OCI-LY7 (cell line): ENCODE measurements around the gene GCNT4. TPM values are rescaled to one million over a fixed set of nuclear protein-coding genes. Genes with fewer than 3 reads are reported as not detected.

ENCODE experiments used
- BruUV-seq: library from RNA; stranded (reverse); fragments of 400-500 nt; replicated peaks from 2 replicates; lab custom pipeline; 2021; lab: Mats Ljungman, UMichigan
- CTCF ChIA-PET: fragments of 300-600 bp; sonication (Branson Sonifier 250); formaldehyde crosslinking; loops from one replicate; lab custom pipeline; 2022; ENCODE audit warnings: antibody characterized with exemption; ENCODE audit not compliant: unreplicated experiment; lab: Charles Lee
- POLR2A ChIA-PET: fragments of 300-600 bp; sonication (Branson Sonifier 250); formaldehyde crosslinking; loops from one replicate; lab custom pipeline; 2022; ENCODE audit warnings: antibody characterized with exemption; lab: Charles Lee
- DNase-seq: peaks from one replicate; pipeline ENCODE4 v3.0.0-alpha.2; 2015; ENCODE audit warnings: low spot score
- H2AFZ ChIP-seq: fragments of 200-600 bp; sonication (generic), shearing (Covaris generic); 2 replicates; pipeline ENCODE4 v1.6.1; 2014; ENCODE audit warnings: mild to moderate bottlenecking, antibody characterized with exemption, low read length, moderate library complexity
- H3K27ac ChIP-seq: fragments of 200-600 bp; sonication (generic); 2 replicates; pipeline ENCODE4 v1.5.1; 2014; ENCODE audit warnings: mixed run types, low read depth, mild to moderate bottlenecking, moderate library complexity, low read length, inconsistent platforms; ENCODE audit not compliant: poor library complexity, severe bottlenecking
- H3K36me3 ChIP-seq: fragments of 200-600 bp; sonication (generic); 2 replicates; pipeline ENCODE4 v1.6.1; 2014; ENCODE audit warnings: mild to moderate bottlenecking, antibody characterized with exemption, low read length, moderate library complexity, mixed read lengths; ENCODE audit not compliant: insufficient read depth
- H3K4me1 ChIP-seq: fragments of 200-600 bp; sonication (generic); 2 replicates; pipeline ENCODE4 v1.5.1; 2014; ENCODE audit warnings: mild to moderate bottlenecking, low read length; ENCODE audit not compliant: insufficient read depth, poor library complexity, severe bottlenecking
- H3K4me2 ChIP-seq: fragments of 200-600 bp; sonication (generic); 2 replicates; pipeline ENCODE4 v1.6.1; 2014; ENCODE audit warnings: mild to moderate bottlenecking, low read length
- H3K4me3 ChIP-seq: fragments of 200-600 bp; sonication (generic); 2 replicates; pipeline ENCODE4 v1.5.1; 2014; ENCODE audit warnings: mild to moderate bottlenecking, low read depth, low read length; ENCODE audit not compliant: poor library complexity, severe bottlenecking
- H3K79me2 ChIP-seq: fragments of 200-600 bp; sonication (generic); 2 replicates; pipeline ENCODE4 v1.6.1; 2016; ENCODE audit warnings: low read depth, mild to moderate bottlenecking, low read length, moderate library complexity, mixed read lengths; ENCODE audit not compliant: insufficient read depth
- H3K9me2 ChIP-seq: fragments of 200-600 bp; sonication (generic); 2 replicates; pipeline ENCODE4 v1.6.1; 2016; ENCODE audit warnings: mild to moderate bottlenecking, low read length, mixed read lengths; ENCODE audit not compliant: insufficient read depth
- H3K9me3 ChIP-seq: fragments of 200-600 bp; sonication (generic); 2 replicates; pipeline ENCODE4 v1.6.1; 2014; ENCODE audit warnings: mild to moderate bottlenecking, mixed run types, low read length, mixed read lengths
- H4K20me1 ChIP-seq: fragments of 200-600 bp; sonication (generic); 2 replicates; pipeline ENCODE4 v1.6.1; 2014; ENCODE audit warnings: mild to moderate bottlenecking, antibody characterized with exemption, low read length, moderate library complexity, mixed read lengths; ENCODE audit not compliant: insufficient read depth
- EZH2phosphoT487 ChIP-seq: fragments of 200-600 bp; sonication (generic); IDR thresholded peaks from 2 replicates; pipeline ENCODE4 v1.6.1; 2018; ENCODE audit warnings: low read depth, borderline replicate concordance, mild to moderate bottlenecking, mixed run types, antibody characterized with exemption, low read length, moderate library complexity, mixed read lengths
- intact Hi-C: fragments of 100-400 bp; cut with micrococcal nuclease; formaldehyde crosslinking; loops from one replicate; pipeline ENCODE4 v1.10.0; 2022; ENCODE audit not compliant: unreplicated experiment
- small RNA-seq: library from RNA; depleted of rRNA; stranded (forward); fragments of <200 nt; gene quantifications from one replicate; pipeline ENCODE3, GENCODE V24; 2014
- total RNA-seq, 2 experiments: library from RNA; depleted of rRNA in 1 of 2; stranded (reverse); fragments of >200 nt in 1 of 2; shearing (Covaris generic) in 1 of 2; gene quantifications; 2 replicates each; pipeline ENCODE4 v1.2.3, GENCODE V29; 2014 to 2022
- TF ChIP-seq, protein P1 (sequence below): fragments of 200-600 bp; sonication (generic); conservative IDR thresholded peaks from 2 replicates; pipeline ENCODE4 v1.5.1; 2014; ENCODE audit warnings: mild to moderate bottlenecking, antibody characterized with exemption, low read length, moderate library complexity, mixed read lengths

The GCNT4 gene
- total RNA-seq, 2 experiments from 2014 or later = not detected

- Histone ChIP-seq H3K36me3 (no peaks in the 10 kb centered on the region), H3K9me3 (no peaks in the 10 kb centered on the region), H3K4me2 (no peak overlapping the region), H3K4me1 (no peaks in the 10 kb centered on the region), H3K4me3 (no peak overlapping the region), H2AFZ (no peak overlapping the region), H3K79me2 (no peaks in the 10 kb centered on the region), H3K9me2 (no peaks in the 10 kb centered on the region), H3K27ac (no peak overlapping the region), H4K20me1 (no peaks in the 10 kb centered on the region)
- POLR2A ChIA-PET = no interaction called here
- DNase-seq = no peak
- TF ChIP-seq EZH2phosphoT487 = no peak
- TF ChIP-seq, protein P1, sequence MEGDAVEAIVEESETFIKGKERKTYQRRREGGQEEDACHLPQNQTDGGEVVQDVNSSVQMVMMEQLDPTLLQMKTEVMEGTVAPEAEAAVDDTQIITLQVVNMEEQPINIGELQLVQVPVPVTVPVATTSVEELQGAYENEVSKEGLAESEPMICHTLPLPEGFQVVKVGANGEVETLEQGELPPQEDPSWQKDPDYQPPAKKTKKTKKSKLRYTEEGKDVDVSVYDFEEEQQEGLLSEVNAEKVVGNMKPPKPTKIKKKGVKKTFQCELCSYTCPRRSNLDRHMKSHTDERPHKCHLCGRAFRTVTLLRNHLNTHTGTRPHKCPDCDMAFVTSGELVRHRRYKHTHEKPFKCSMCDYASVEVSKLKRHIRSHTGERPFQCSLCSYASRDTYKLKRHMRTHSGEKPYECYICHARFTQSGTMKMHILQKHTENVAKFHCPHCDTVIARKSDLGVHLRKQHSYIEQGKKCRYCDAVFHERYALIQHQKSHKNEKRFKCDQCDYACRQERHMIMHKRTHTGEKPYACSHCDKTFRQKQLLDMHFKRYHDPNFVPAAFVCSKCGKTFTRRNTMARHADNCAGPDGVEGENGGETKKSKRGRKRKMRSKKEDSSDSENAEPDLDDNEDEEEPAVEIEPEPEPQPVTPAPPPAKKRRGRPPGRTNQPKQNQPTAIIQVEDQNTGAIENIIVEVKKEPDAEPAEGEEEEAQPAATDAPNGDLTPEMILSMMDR = no peak
- CTCF ChIA-PET = no interaction called here
- intact Hi-C loops = no loop called here
- BruUV-seq = no TSS peak
Observed at GRCh38 chr5:75005561-75005960, 46.8 kb downstream of the GCNT4 start.

Small RNAs within 50 kb of the gene (small RNA-seq; reads per million reads assigned to genes)
- not detected for gene AC093259.1

Other genes starting within 250 kb of the GCNT4 start
- not detected in 2 replicates for gene FAM169A, start 186.2 kb downstream of the GCNT4 start, total RNA-seq (2014; rRNA removed; shearing (Covaris generic))
- gene FAM169A, start 186.2 kb downstream of the GCNT4 start, total RNA-seq (2022) = not detected in 2 replicates
- not detected in 2 replicates for gene ANKRD31, start 184.3 kb upstream of the GCNT4 start, total RNA-seq (2014; rRNA removed; shearing (Covaris generic))
- 0.13 TPM in 1 of 2 replicates, not detected in the other for gene ANKRD31, start 184.3 kb upstream of the GCNT4 start, total RNA-seq (2022)